HepG2 (cell line): ENCODE measurements around the gene CPVL.

ENCODE experiments used
- POLR2A ChIP-seq, 2 experiments: IDR thresholded peaks; 2 replicates each; pipeline ENCODE4 v1.6.1; 2011; ENCODE audit warnings: low read depth in 2 of 2, low read length in 2 of 2, mild to moderate bottlenecking in 1 of 2, moderate library complexity in 1 of 2; ENCODE audit not compliant: insufficient read depth in 1 of 2
- TF ChIP-seq, protein P1 (sequence below): IDR thresholded peaks from 2 replicates; pipeline ENCODE4 v1.6.1; 2016; ENCODE audit warnings: mild to moderate bottlenecking
- TF ChIP-seq, protein P2 (sequence below): sonication (generic); formaldehyde crosslinking; IDR thresholded peaks from 2 replicates; pipeline ENCODE4 v1.8.0; 2022; ENCODE audit warnings: mild to moderate bottlenecking, missing genetic modification reagents, borderline replicate concordance

DNA sequence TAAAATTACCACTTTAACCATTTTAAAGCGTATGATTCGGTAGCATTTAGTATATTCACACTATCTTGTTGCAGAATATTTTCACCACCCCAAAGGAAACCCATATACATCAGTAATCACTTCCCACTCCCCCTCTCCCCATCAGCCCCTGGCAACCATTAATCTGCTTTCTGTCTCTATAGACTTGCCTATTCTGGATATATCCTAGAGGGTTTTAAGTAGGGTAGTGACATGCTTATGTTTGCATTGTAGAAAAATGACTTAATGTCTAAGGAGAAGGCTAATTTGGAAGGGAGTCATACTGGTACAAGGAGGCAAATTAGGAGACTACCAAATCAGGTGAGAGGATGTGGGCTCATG lies 145.6 kb downstream of the CPVL start:
- no peak for TF ChIP-seq POLR2A (IDR thresholded peaks at IDR 0.05; ENCODE audit: insufficient read depth in 1 of 2, low read depth in 2 of 2, low read length in 2 of 2)
- TF ChIP-seq, protein P1, sequence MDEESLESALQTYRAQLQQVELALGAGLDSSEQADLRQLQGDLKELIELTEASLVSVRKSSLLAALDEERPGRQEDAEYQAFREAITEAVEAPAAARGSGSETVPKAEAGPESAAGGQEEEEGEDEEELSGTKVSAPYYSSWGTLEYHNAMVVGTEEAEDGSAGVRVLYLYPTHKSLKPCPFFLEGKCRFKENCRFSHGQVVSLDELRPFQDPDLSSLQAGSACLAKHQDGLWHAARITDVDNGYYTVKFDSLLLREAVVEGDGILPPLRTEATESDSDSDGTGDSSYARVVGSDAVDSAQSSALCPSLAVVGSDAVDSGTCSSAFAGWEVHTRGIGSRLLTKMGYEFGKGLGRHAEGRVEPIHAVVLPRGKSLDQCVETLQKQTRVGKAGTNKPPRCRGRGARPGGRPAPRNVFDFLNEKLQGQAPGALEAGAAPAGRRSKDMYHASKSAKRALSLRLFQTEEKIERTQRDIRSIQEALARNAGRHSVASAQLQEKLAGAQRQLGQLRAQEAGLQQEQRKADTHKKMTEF (CRISPR knock-in tag) = no peak
- TF ChIP-seq, protein P2, sequence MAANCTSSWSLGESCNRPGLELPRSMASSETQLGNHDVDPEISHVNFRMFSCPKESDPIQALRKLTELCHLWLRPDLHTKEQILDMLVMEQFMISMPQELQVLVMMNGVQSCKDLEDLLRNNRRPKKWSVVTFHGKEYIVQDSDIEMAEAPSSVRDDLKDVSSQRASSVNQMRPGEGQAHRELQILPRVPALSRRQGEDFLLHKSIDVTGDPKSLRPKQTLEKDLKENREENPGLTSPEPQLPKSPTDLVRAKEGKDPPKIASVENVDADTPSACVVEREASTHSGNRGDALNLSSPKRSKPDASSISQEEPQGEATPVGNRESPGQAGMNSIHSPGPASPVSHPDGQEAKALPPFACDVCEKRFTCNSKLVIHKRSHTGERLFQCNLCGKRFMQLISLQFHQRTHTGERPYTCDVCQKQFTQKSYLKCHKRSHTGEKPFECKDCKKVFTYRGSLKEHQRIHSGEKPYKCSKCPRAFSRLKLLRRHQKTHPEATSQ (CRISPR knock-in tag) = no peak
